ENCODE results near the gene PRKCZ. TPM values are rescaled to one million over a fixed set of nuclear protein-coding genes. Genes with fewer than 3 reads are reported as not detected.

The PRKCZ gene
- total and polyA plus RNA-seq, 2 donors (not counting 1 experiment from before 2014, with no cell fraction given), result 1.6 to 2.0 TPM

DNA sequence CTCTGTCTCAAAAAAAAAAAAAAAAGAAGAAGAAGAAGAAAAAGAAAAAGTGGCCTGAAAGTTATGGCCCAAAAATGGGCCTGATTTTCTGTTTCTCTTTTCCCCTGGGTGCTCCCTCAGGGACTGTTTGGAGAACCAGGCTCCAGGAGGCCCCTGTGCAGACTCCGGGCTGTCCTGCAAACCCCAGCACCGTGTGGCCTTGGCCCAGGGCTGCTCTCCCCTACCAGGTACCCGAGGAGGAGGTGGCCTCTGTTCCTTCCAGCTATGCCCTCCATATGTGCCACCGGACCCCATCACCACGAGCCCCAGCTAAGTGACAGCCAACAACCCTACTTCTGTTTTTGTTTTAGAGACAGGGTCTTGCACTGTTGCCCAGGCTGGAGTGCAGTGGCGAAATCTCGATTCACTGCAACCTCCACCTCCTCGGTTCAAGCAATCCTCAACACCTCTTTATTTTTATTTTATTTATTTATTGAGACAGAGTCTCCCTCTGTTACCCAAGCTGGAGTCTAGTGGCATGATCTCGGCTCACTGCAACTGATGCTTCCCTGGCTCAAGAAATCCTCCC, 151.9 kb downstream of the PRKCZ start:
- H4K20me1 ChIP-seq (ENCODE audit: control insufficient read depth, extremely low read depth, insufficient read depth, low read length), result no peaks in the 10 kb centered on the region
- no peaks in the 10 kb centered on the region for H3K9me3 ChIP-seq (ENCODE audit: control insufficient read depth, insufficient read depth, low read depth, low read length)
- no peak overlapping the region for H3K9ac ChIP-seq (ENCODE audit: insufficient read depth, low read length)
- no peak overlapping the region for H3K27ac ChIP-seq (ENCODE audit: insufficient read depth, low read length)
- DNase-seq (ENCODE audit: low read depth in 2 of 2), result no peak
- no peak overlapping the region for H2AFZ ChIP-seq (ENCODE audit: low read length)
- H3K4me3 ChIP-seq (replicated peaks in 1 of 4; ENCODE audit: control extremely low read depth in 1 of 4, insufficient read depth in 1 of 4, low read depth in 3 of 4, low read length in 4 of 4), result no peak overlapping the region
- TF ChIP-seq CTCF (conservative IDR thresholded peaks at IDR 0.05 in 1 of 2, IDR thresholded peaks at IDR 0.05 in 1 of 2; ENCODE audit: low read depth in 1 of 2, low read length in 2 of 2) (no peak), EZH2 (IDR thresholded peaks at IDR 0.05; ENCODE audit: low read length, missing control alignments) (no peak)
- H3K4me2 ChIP-seq (ENCODE audit: extremely low read depth, insufficient read depth, low read length), result no peak overlapping the region
- peaks cover 14% of the 10 kb centered on the region for H3K4me1 ChIP-seq (ENCODE audit: control insufficient read depth, extremely low read depth, insufficient read depth, low read length)
- no peaks in the 10 kb centered on the region for H3K79me2 ChIP-seq (ENCODE audit: control insufficient read depth, insufficient read depth, low read length)
- no peaks in the 10 kb centered on the region for H3K27me3 ChIP-seq (ENCODE audit: control insufficient read depth, insufficient read depth, low read length)
- no peaks in the 10 kb centered on the region for H3K36me3 ChIP-seq (ENCODE audit: control insufficient read depth, insufficient read depth, low read length)

DNA sequence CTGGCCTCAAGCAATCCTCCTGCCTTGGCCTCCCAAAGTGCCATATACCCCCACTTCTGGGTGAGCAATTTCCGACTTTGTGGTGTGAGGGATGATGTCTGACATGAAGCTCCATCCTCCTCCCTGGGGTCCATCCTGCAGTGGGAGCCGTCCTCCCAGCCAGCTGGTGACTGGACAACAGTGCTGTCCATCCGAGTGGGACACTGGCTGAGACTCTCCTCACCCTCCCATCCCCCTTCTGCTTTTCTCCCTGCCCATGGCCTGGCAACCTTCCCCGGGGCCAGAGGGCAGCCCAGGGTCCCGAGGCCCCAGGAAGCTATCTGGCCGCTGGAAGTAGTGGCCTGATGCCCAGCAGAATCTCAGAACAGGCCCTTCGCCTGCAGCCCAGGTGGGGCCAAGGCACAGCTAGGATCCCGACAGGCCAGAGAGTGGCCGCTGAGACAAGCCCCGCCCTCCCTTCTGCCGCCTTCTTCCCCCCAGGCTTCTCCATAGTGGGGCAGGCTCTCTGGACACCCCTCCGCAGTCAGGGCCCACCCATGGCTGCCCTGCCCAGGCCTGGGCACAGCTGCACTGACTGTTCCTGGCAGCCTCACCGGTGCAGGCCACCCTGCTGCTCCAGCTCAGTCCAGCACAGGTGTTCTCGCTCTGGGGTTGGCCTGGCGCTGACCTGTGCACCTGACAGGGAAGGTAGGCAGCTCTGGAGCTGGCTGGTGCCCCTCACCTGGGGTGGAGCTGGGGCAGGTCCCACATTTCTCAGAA, 152.8 kb downstream of the PRKCZ start:
- Histone ChIP-seq H3K4me3 (replicated peaks in 1 of 4; ENCODE audit: control extremely low read depth in 1 of 4, insufficient read depth in 1 of 4, low read depth in 3 of 4, low read length in 4 of 4) (no peak overlapping the region), H3K27ac (ENCODE audit: insufficient read depth, low read length) (no peak overlapping the region), H4K20me1 (ENCODE audit: control insufficient read depth, extremely low read depth, insufficient read depth, low read length) (no peaks in the 10 kb centered on the region), H3K9me3 (ENCODE audit: control insufficient read depth, insufficient read depth, low read depth, low read length) (no peaks in the 10 kb centered on the region), H3K4me2 (ENCODE audit: extremely low read depth, insufficient read depth, low read length) (no peak overlapping the region), H3K9ac (ENCODE audit: insufficient read depth, low read length) (no peak overlapping the region), H3K36me3 (ENCODE audit: control insufficient read depth, insufficient read depth, low read length) (no peaks in the 10 kb centered on the region), H2AFZ (ENCODE audit: low read length) (no peak overlapping the region), H3K79me2 (ENCODE audit: control insufficient read depth, insufficient read depth, low read length) (no peaks in the 10 kb centered on the region), H3K4me1 (ENCODE audit: control insufficient read depth, extremely low read depth, insufficient read depth, low read length) (peaks cover 22% of the 10 kb centered on the region), H3K27me3 (ENCODE audit: control insufficient read depth, insufficient read depth, low read length) (no peaks in the 10 kb centered on the region)
- DNase-seq (ENCODE audit: low read depth in 2 of 2), result no peak
- no peak for TF ChIP-seq CTCF (conservative IDR thresholded peaks at IDR 0.05 in 1 of 2, IDR thresholded peaks at IDR 0.05 in 1 of 2; ENCODE audit: low read depth in 1 of 2, low read length in 2 of 2)
- TF ChIP-seq EZH2 (IDR thresholded peaks at IDR 0.05; ENCODE audit: low read length, missing control alignments), result no peak

DNA sequence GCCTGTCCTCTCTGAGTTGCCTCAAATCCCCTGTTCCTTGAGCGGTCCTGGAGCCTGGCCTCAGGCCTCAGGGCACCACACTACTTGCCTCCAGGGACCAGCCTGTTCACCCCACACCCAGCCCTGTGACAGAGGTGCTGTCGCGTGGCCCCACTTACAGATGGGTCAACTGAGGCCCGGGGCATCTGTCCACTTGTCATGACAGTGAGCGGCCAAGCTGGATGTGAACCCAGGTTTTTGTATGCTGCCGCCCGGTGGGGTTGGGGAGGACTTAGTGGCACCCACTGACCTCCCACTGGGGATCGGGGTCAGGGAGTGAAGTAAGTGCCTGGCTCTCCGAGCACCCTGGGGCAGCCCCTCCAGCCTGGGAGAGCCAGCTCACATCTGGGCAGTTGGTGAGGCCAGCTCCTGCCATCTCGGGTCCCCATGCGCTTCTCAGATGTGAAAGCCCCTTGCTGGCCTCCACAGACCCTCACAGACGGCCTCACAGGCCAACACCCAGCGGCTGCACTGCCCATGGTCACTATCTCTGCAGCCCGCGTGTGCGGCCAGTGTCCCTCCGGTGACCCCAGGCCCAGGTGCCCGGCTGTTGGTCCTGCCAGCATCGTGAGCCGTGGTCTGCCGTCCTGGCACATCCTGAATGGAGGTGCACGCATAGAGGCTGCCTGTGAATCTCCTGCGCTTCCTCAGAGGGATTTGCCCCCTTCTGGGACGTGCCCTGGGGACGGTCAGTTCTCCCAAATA, 153.6 kb downstream of the PRKCZ start:
- Histone ChIP-seq H3K4me3 (replicated peaks in 1 of 4; ENCODE audit: control extremely low read depth in 1 of 4, insufficient read depth in 1 of 4, low read depth in 3 of 4, low read length in 4 of 4) (peak overlapping the region in 3 of 4 experiments; percentile 52 to 64 (median 56)), H3K4me2 (ENCODE audit: extremely low read depth, insufficient read depth, low read length) (peak overlapping the region; percentile 94), H3K9ac (ENCODE audit: insufficient read depth, low read length) (peak overlapping the region; percentile 64), H2AFZ (ENCODE audit: low read length) (peak overlapping the region; percentile 21), H3K36me3 (ENCODE audit: control insufficient read depth, insufficient read depth, low read length) (no peaks in the 10 kb centered on the region), H3K9me3 (ENCODE audit: control insufficient read depth, insufficient read depth, low read depth, low read length) (no peaks in the 10 kb centered on the region), H3K79me2 (ENCODE audit: control insufficient read depth, insufficient read depth, low read length) (no peaks in the 10 kb centered on the region), H3K27me3 (ENCODE audit: control insufficient read depth, insufficient read depth, low read length) (no peaks in the 10 kb centered on the region), H3K27ac (ENCODE audit: insufficient read depth, low read length) (peak overlapping the region; percentile 87), H4K20me1 (ENCODE audit: control insufficient read depth, extremely low read depth, insufficient read depth, low read length) (no peaks in the 10 kb centered on the region), H3K4me1 (ENCODE audit: control insufficient read depth, extremely low read depth, insufficient read depth, low read length) (peaks cover 28% of the 10 kb centered on the region)
- DNase-seq (ENCODE audit: low read depth in 2 of 2), result no peak
- no peak for TF ChIP-seq EZH2 (IDR thresholded peaks at IDR 0.05; ENCODE audit: low read length, missing control alignments)
- no peak for TF ChIP-seq CTCF (conservative IDR thresholded peaks at IDR 0.05 in 1 of 2, IDR thresholded peaks at IDR 0.05 in 1 of 2; ENCODE audit: low read depth in 1 of 2, low read length in 2 of 2)
